GM18508 (cell line): ENCODE results near the gene FAM83B.
"Not testable (repeated sequence)": the region's sequence is repeated elsewhere in the genome, so short reads cannot be mapped to it uniquely, and the experiment has no call there.

Experiments
- ATAC-seq: cut with Tn5 transposase; IDR thresholded peaks from one replicate; pipeline ENCODE4 v1.9.1; 2021; ENCODE audit warnings: moderate number of reproducible peaks; ENCODE audit not compliant: insufficient read depth, unreplicated experiment

FAM83B gene

GRCh38 chr6:54860739-54861138 lies 14.2 kb downstream of the FAM83B start:
- ATAC-seq: no peak

DNA sequence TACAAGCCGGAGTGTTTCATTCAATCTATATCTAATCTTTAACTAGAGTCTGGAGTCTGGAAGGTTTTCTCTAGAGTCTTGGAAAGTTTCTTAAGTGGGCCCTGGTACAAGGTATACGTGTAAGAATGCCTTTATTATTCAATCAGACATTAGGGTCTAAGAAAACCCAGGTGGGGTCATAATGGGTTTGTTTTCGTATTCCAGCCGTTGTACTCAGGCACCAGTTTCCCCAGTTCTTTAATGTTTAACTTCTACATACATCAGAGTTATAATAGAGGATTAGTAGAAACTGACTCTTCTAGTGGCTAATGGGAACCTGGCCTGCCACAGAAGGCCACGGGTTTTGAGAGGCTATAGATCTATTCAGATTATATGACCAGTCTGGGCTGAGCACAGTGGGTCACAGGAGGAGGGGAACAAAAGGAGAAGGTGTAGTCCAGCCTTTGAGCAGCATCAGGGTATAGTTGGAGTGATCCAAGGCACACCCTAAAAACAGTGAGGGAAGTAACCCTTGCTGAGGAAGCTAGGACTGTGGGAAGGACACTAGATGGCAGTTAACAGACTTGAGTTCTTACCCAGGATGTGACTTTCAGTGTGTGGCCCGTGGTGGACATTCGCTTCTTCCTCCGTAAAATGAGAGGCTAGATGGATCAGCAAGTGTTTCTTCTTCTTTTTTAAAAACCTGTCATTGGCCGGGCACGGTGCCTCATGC lies 15.5 kb downstream of the FAM83B start:
- ATAC-seq: no peak

- no peak for ATAC-seq
Observed at GRCh38 chr6:54864272-54864671, 17.7 kb downstream of the FAM83B start.

DNA sequence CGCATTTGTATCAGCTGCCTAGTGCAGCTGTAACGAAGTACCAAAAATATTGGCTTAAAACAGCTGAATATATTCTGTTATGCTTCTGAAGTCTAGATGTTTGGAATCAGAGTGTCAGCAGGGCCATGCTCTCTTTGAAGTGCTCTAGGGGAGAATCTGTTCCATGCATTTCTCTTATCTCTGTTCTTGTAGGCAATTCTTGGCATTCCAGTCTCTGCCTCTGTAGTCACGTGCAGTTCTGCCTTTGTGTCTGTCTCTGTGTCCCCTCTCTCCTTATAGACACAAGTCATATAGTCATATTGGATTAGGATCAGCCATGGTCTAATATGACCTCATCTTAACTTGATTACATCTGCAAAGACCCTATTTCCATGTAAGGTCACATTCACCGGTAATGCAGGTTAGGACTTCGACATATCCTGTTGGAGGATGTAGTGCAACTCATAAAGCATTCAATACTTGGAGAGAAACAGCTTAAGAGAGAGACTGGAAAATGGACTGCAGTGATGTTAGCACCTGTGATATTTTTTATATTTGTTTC lies 18.6 kb downstream of the FAM83B start:
- no peak for ATAC-seq

GRCh38 chr6:54868556-54868955 lies 22.0 kb downstream of the FAM83B start:
- no peak for ATAC-seq

DNA sequence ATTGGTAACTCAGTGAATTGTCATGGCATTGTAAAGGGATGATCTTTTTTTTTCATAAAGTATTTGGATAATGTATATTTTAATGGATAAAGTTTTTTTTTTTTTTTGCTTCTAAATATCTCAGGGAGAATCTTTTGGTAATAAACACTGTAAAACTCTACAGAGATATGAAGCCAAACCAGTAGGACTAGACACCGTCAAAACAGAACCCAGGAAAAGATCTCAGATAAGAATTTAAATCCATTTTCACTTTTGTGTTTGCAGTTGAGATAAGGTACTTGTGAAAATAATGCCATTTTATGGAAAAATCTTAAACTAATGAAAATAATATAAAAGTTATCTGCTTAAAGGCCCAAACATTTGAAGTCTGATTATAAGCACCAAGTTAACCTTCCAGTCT lies 27.0 kb downstream of the FAM83B start:
- ATAC-seq: no peak

GRCh38 chr6:54874349-54875048 lies 27.9 kb downstream of the FAM83B start:
- no peak for ATAC-seq

DNA sequence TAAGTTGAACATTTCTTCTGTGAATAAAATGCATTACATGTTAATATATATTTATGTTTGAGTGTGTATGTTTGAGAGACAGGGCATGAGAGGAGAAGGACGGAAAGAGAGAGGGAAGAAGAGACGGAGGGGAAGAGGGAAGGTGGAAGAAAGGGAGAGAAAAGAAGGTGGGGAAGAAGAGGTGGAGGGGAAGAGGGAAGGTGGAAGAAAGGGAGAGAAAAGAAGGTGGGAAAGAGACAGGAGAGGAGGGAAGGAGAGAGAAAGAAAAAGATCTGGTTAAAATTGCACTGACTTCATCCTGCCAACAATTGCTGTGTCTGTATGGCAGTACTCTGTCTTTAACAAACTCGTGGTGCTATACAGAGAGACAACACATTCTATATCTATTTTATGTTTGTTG lies 29.0 kb downstream of the FAM83B start:
- no peak for ATAC-seq

- no peak for ATAC-seq
Observed at GRCh38 chr6:54876365-54876764, 29.8 kb downstream of the FAM83B start.

- ATAC-seq: no peak
Observed at GRCh38 chr6:54876871-54877270, 30.3 kb downstream of the FAM83B start.

GRCh38 chr6:54877713-54878317 lies 31.2 kb downstream of the FAM83B start:
- ATAC-seq: no peak

DNA sequence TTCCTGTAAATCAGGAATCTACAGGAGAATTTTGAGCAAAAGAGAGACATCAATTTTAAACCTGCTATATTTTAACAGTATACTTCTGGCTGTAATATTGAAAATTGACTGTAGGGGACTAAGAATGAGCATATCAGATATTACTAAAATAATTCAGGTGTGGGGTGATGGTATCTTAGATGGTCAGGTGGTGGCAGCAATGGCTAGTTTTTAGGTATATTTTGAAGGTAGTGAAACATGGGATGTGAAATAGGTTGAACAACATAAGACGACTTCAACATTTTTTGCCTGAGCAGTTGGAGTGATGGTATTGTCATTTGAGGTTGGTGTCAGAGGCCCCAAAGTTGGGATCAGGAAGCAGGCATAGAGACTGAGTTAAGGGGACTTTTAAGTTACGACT lies 32.1 kb downstream of the FAM83B start:
- ATAC-seq: no peak

GRCh38 chr6:54879188-54879985 lies 32.8 kb downstream of the FAM83B start:
- no peak for ATAC-seq

DNA sequence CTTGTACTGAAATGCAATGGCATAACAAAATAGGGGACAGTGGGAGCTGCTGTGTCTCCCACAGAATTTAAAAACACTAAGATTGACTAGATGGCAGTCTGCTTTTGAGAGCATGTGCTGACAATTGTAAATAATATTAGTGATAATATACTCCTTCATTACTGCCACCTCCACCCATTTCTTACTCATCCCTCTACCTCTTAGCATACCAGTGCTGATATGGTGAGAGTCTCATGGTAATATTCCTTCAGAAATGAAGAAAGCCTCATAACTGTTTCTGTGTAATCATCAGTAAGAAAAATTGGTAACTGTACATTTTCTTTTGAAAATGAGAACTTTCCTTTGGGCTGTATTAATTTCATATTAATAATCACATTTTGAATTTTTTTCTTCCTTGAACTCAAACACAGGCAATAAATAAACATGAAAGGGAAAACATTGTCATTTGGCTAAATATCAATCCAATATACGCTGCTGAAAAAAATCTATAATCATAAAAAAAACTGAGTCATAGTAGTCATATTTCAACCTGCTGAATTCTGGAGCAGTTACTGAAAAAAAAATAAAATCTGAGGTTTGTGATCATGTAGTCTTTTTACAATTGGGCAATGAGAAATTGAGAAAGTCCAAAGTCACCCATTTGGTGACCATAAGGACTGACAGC lies 34.6 kb downstream of the FAM83B start:
- ATAC-seq: no peak

DNA sequence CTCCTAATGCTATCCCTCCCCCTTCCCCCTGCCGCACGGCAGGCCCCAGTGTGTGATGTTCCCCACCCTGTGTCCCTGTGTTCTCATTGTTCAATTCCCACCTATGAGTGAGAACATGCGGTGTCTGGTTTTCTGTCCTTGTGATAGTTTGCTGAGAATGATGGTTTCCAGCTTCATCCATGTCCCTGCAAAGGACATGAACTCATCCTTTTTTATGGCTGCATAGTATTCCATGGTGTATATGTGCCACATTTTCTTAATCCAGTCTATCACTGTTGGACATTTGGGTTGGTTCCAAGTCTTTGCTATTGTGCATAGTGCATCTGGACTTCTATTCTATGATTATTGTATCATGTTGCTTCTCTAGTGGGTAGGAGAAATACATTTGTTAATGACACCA lies 35.3 kb downstream of the FAM83B start:
- not testable (repeated sequence) for ATAC-seq

GRCh38 chr6:54886932-54887584 lies 40.5 kb downstream of the FAM83B start:
- ATAC-seq: no peak

DNA sequence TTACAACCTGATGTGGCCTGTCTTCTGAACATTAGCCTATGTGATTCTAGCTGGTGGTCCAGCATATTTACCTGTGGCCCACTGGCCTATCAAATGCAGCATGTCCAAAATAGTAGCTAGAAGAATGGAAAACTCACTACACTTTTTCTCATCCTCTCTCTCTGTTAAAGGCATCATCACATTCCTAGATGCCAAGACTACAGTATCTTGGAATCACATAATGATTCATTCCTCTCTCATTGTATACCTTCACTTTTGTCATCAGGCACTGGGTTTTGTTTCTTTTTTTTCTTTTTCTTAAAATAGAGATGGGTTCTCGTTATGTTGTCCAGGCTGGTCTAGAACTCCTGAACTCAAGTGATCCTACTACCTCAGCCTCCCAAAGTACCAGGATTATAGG lies 45.0 kb downstream of the FAM83B start:
- no peak for ATAC-seq

GRCh38 chr6:54892831-54893230 lies 46.3 kb downstream of the FAM83B start:
- ATAC-seq: no peak

DNA sequence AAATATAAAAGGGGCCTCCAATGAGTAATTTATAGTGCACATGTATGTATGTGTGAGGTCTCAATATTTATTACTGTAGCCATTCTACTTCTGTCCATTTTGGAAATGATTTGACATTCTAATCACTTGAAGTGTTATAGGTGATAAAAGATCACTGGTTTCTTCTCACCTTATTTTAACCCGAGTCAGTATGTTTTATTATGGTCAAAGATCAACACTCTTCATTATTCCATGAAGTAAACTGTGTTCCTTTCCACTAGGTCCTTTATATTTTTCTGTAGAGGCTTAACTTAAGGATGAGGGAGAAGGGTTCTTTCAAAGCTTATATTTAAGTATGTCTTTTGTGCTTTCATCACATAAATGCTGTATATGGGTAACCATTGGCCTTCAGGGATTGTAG lies 47.2 kb downstream of the FAM83B start:
- ATAC-seq: no peak

GRCh38 chr6:54896302-54896701 lies 49.7 kb downstream of the FAM83B start:
- ATAC-seq: no peak
